Measurements from ENCODE around the gene AGBL1. TPM values are rescaled to one million over a fixed set of nuclear protein-coding genes. Genes with fewer than 3 reads are reported as not detected.
"Not testable (repeated sequence)": the region's sequence is repeated elsewhere in the genome, so short reads cannot be mapped to it uniquely, and the experiment has no call there.

AGBL1 gene
- total and polyA plus RNA-seq, 4 donors: not detected

- no peak for DNase-seq (ENCODE audit: low spot score)
- H3K27me3 ChIP-seq (ENCODE audit: control insufficient read depth in 4 of 4, insufficient read depth in 4 of 4, low read length in 3 of 4): no peaks in the 10 kb centered on the region
- 63% methylated on average over 2 of the region's 2 CpGs for WGBS
- no peaks in the 10 kb centered on the region for H3K36me3 ChIP-seq (ENCODE audit: control insufficient read depth in 4 of 4, insufficient read depth in 3 of 4, low read depth in 1 of 4, low read length in 3 of 4)
- H3K9me3 ChIP-seq (ENCODE audit: control insufficient read depth in 4 of 4, low read length in 3 of 4): no peaks in the 10 kb centered on the region
- H3K4me1 ChIP-seq (ENCODE audit: control insufficient read depth in 4 of 4, insufficient read depth in 4 of 4, low read length in 3 of 4): no peaks in the 10 kb centered on the region
- H3K9ac ChIP-seq (ENCODE audit: low read depth in 1 of 2, low read length in 2 of 2): no peak overlapping the region
- no peak overlapping the region for H3K27ac ChIP-seq (ENCODE audit: low read depth in 1 of 2, low read length in 2 of 2)
- TF ChIP-seq GABPA (IDR thresholded peaks at IDR 0.05 in 1 of 2, conservative IDR thresholded peaks at IDR 0.05 in 1 of 2) (no peak), YY1 (IDR thresholded peaks at IDR 0.05) (no peak), HNF4A (conservative IDR thresholded peaks at IDR 0.05) (no peak), MAX (IDR thresholded peaks at IDR 0.05) (no peak), TAF1 (conservative IDR thresholded peaks at IDR 0.05) (no peak), RAD21 (IDR thresholded peaks at IDR 0.05) (no peak)
- no peak overlapping the region for H3K4me3 ChIP-seq (ENCODE audit: low read depth in 1 of 3, low read length in 3 of 3)
These were observed 366.6 kb downstream of the AGBL1 start for GRCh38 chr15:86446253-86446640.

GRCh38 chr15:86465470-86466039 lies 385.9 kb downstream of the AGBL1 start:
- H3K9me3 ChIP-seq (ENCODE audit: control insufficient read depth in 4 of 4, low read length in 3 of 4); H3K27me3 ChIP-seq (ENCODE audit: control insufficient read depth in 4 of 4, insufficient read depth in 4 of 4, low read length in 3 of 4); H3K36me3 ChIP-seq (ENCODE audit: control insufficient read depth in 4 of 4, insufficient read depth in 3 of 4, low read depth in 1 of 4, low read length in 3 of 4); DNase-seq (ENCODE audit: low spot score); H3K9ac ChIP-seq (ENCODE audit: low read depth in 1 of 2, low read length in 2 of 2); H3K27ac ChIP-seq (ENCODE audit: low read depth in 1 of 2, low read length in 2 of 2); H3K4me1 ChIP-seq (ENCODE audit: control insufficient read depth in 4 of 4, insufficient read depth in 4 of 4, low read length in 3 of 4); H3K4me3 ChIP-seq (ENCODE audit: low read depth in 1 of 3, low read length in 3 of 3): not testable (repeated sequence)
- 83% methylated on average over 8 of the region's 8 CpGs for WGBS

- 66% methylated on average over 2 of the region's 2 CpGs for WGBS
- Histone ChIP-seq H3K27ac (ENCODE audit: low read depth in 1 of 2, low read length in 2 of 2) (no peak overlapping the region), H3K9me3 (ENCODE audit: control insufficient read depth in 4 of 4, low read length in 3 of 4) (no peaks in the 10 kb centered on the region), H3K36me3 (ENCODE audit: control insufficient read depth in 4 of 4, insufficient read depth in 3 of 4, low read depth in 1 of 4, low read length in 3 of 4) (no peaks in the 10 kb centered on the region), H3K4me3 (ENCODE audit: low read depth in 1 of 3, low read length in 3 of 3) (no peak overlapping the region), H3K9ac (ENCODE audit: low read depth in 1 of 2, low read length in 2 of 2) (no peak overlapping the region), H3K27me3 (ENCODE audit: control insufficient read depth in 4 of 4, insufficient read depth in 4 of 4, low read length in 3 of 4) (peaks cover 0 to 7% (median 0%) of the 10 kb centered on the region in 4 donors), H3K4me1 (ENCODE audit: control insufficient read depth in 4 of 4, insufficient read depth in 4 of 4, low read length in 3 of 4) (no peaks in the 10 kb centered on the region)
- TF ChIP-seq CTCF (IDR thresholded peaks at IDR 0.05; ENCODE audit: low read depth, low read length, missing input control): no peak
- TF ChIP-seq SP1 (IDR thresholded peaks at IDR 0.05): no peak
- no peak for TF ChIP-seq TAF1 (conservative IDR thresholded peaks at IDR 0.05)
- TF ChIP-seq YY1 (IDR thresholded peaks at IDR 0.05): no peak
- no peak for TF ChIP-seq FOXA2 (IDR thresholded peaks at IDR 0.05)
- no peak for TF ChIP-seq HNF4G (IDR thresholded peaks at IDR 0.05)
- no peak for TF ChIP-seq HNF4A (conservative IDR thresholded peaks at IDR 0.05)
- TF ChIP-seq FOXA1 (IDR thresholded peaks at IDR 0.05): no peak
- TF ChIP-seq MAX (IDR thresholded peaks at IDR 0.05): no peak
- DNase-seq (ENCODE audit: low spot score): no peak
These were observed 402.0 kb downstream of the AGBL1 start for GRCh38 chr15:86481720-86482119.

- WGBS: 2% methylated on average over 1 of the region's 1 CpG
- no peaks in the 10 kb centered on the region for H3K9me3 ChIP-seq (ENCODE audit: control insufficient read depth in 4 of 4, low read length in 3 of 4)
- no peak overlapping the region for H3K27ac ChIP-seq (ENCODE audit: low read depth in 1 of 2, low read length in 2 of 2)
- no peak for TF ChIP-seq NR2F2 (IDR thresholded peaks at IDR 0.05)
- TF ChIP-seq GABPA (IDR thresholded peaks at IDR 0.05 in 1 of 2, conservative IDR thresholded peaks at IDR 0.05 in 1 of 2): no peak
- TF ChIP-seq RXRA (IDR thresholded peaks at IDR 0.05): no peak
- no peak for TF ChIP-seq TAF1 (conservative IDR thresholded peaks at IDR 0.05)
- no peak for TF ChIP-seq ZBTB33 (IDR thresholded peaks at IDR 0.05)
- TF ChIP-seq YY1 (IDR thresholded peaks at IDR 0.05): no peak
- DNase-seq (ENCODE audit: low spot score): no peak
- no peaks in the 10 kb centered on the region for H3K4me1 ChIP-seq (ENCODE audit: control insufficient read depth in 4 of 4, insufficient read depth in 4 of 4, low read length in 3 of 4)
- no peaks in the 10 kb centered on the region for H3K36me3 ChIP-seq (ENCODE audit: control insufficient read depth in 4 of 4, insufficient read depth in 3 of 4, low read depth in 1 of 4, low read length in 3 of 4)
- peaks cover 0 to 7% (median 0%) of the 10 kb centered on the region in 4 donors for H3K27me3 ChIP-seq (ENCODE audit: control insufficient read depth in 4 of 4, insufficient read depth in 4 of 4, low read length in 3 of 4)
- no peak overlapping the region for H3K4me3 ChIP-seq (ENCODE audit: low read depth in 1 of 3, low read length in 3 of 3)
- no peak overlapping the region for H3K9ac ChIP-seq (ENCODE audit: low read depth in 1 of 2, low read length in 2 of 2)
These were observed 404.3 kb downstream of the AGBL1 start for GRCh38 chr15:86483936-86484335.
